GM12892 (cell line): ENCODE results near the gene RAD51D.
"Not testable (repeated sequence)": the region's sequence is repeated elsewhere in the genome, so short reads cannot be mapped to it uniquely, and the experiment has no call there.

Experiments used
- DNase-seq: peaks from one replicate; pipeline ENCODE4 v3.0.0; 2011; ENCODE audit not compliant: insufficient read length
- FAIRE-seq: peaks from 2 replicates; lab custom pipeline; 2011; peaks lifted over from hg19 to GRCh38; lab: Jason Lieb, UNC
- POLR2A ChIP-seq: IDR thresholded peaks from 2 replicates; pipeline ENCODE4 v1.6.1; 2011; ENCODE audit warnings: low read depth, low read length, control low read depth
- POLR2AphosphoS5 ChIP-seq: IDR thresholded peaks from 2 replicates; pipeline ENCODE4 v1.6.1; 2011; ENCODE audit warnings: low read depth, low read length, control low read depth
- TAF1 ChIP-seq: IDR thresholded peaks from 2 replicates; pipeline ENCODE4 v1.6.1; 2011; ENCODE audit warnings: low read depth, mild to moderate bottlenecking, control low read depth, low read length, borderline replicate concordance

RAD51D gene

DNA sequence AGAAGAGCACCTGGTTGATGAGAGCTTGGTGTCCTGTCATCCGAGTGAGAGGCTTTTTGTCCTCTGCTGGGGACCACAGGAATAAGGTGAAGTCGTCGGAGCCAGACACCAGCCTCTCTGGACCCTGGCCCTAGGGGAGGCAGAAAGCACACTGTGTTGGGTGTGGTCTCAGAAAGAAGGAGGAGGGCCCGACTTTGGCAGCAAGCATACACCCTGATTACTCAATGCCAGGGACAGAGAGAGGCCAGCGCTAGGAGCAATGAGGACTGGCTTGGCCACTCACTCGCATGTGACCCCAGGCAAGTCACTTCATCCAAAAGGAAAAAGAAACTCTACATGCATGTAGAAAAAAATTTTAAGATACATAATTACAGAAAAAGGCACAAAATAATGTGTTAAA, 15.7 kb upstream of the RAD51D start:
- DNase-seq (no peak), FAIRE-seq (no peak)
- TF ChIP-seq POLR2A, result no peak
- no peak for TF ChIP-seq TAF1
- TF ChIP-seq POLR2AphosphoS5, result no peak

GRCh38 chr17:35132816-35133550, 13.3 kb upstream of the RAD51D start:
- no peak for DNase-seq
- TF ChIP-seq POLR2A, result no peak
- no peak for TF ChIP-seq POLR2AphosphoS5
- no peak for TF ChIP-seq TAF1
- no peak for FAIRE-seq

DNA sequence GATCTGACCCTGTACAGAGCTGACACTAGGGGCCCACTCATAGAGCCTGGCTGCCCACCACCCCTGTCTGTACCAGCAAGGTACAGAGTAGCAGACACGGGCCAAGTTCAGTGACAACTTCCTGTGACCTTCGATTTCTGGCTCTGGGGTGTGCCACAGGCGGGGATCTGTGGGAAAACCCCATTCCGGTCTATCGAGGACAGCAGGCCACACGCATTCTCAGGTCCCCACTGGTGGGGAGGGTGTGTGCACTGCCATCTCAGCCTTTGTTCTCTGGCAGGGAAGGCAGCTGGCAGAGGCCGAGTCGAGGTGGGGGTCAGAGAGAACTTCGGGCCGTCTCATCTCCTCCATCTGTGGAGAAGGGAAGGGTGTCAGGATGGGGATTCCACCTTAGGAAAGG, 12.4 kb upstream of the RAD51D start:
- DNase-seq (no peak), FAIRE-seq (no peak)
- TF ChIP-seq TAF1, result no peak
- no peak for TF ChIP-seq POLR2A
- no peak for TF ChIP-seq POLR2AphosphoS5

- FAIRE-seq (no peak), DNase-seq (no peak)
- TF ChIP-seq POLR2AphosphoS5 (peak; percentile 48), TAF1 (no peak)
These were observed 10.7 kb upstream of the RAD51D start for GRCh38 chr17:35130392-35130791.

- TF ChIP-seq POLR2AphosphoS5 (no peak), TAF1 (no peak), POLR2A (no peak)
- FAIRE-seq, result no peak
These were observed 10.3 kb upstream of the RAD51D start for GRCh38 chr17:35129973-35130351.

GRCh38 chr17:35129154-35129972, 9.7 kb upstream of the RAD51D start:
- TF ChIP-seq POLR2A, result peak; percentile 50; the same call in 1 of the 2 replicates
- no peak; the same call in 1 of the 2 replicates for TF ChIP-seq POLR2AphosphoS5
- TF ChIP-seq TAF1, result no peak
- FAIRE-seq (no peak), DNase-seq (no peak)

More at GRCh38 chr17:35129973-35130351, 10.3 kb upstream of the RAD51D start:
- no peak for DNase-seq

DNA sequence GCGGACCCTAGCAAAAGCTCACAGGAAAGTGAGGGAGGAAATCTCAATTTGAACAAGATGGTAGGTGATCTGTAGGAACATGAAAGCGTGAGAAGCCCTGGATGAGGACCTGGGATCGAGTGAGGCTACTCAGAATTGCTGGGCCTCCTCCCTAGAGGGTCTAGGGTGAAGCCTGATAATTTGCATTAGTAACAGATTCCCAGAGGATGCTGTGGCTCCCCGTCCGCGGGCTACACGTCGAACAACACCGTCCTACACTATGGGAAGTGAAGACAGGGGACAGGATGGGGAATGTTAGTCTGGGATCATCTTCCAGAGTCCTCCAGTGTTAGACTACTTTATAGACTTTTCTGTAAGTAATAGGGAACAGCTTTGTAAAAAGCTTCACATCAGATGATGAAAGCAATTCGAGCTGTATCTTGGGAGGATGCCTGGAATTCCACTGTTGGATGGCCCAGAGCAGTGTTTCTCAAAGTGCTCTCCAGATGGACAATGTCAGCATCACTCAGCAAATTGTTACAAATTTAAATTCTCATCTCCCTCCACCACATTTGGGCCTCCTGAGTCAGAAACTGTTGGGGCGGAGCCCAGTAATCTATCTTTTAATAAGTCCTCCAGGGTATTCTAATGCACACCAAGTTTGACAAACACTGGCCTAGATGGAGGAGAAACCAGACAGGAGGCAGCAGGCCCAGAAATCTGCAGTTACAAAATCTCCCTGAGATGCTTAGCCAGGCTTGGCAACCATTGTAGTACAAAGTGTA, 8.3 kb upstream of the RAD51D start:
- no peak for TF ChIP-seq TAF1
- no peak for TF ChIP-seq POLR2A
- DNase-seq (no peak), FAIRE-seq (no peak)

DNA sequence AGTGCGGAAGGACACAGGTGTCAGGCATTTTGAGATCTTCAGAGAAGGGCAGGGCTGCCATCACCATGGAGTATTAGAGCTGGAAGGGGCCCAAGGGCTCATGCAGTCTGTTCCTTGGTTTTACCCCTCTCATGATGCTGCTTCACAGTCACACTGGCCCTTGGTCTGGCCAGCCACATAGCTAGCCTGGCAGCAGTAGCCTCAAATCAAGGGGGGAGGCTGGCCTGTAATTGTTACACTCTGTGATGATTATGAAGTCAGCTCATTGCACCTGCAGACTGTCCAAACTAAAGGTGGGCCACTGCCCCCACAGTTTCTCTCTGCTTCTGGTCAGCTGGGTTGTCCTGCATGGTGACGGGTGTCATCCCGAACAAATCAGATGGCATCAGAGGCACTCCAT, 1.7 kb upstream of the RAD51D start, which contains the start of gene FNDC8:
Gene FNDC8, plus strand, starts transcription at position 301 of the 400 bp plus-strand sequence. Its CDS starts 79 bp downstream, at position 380.
- TF ChIP-seq POLR2A (no peak), TAF1 (no peak), POLR2AphosphoS5 (no peak)

DNA sequence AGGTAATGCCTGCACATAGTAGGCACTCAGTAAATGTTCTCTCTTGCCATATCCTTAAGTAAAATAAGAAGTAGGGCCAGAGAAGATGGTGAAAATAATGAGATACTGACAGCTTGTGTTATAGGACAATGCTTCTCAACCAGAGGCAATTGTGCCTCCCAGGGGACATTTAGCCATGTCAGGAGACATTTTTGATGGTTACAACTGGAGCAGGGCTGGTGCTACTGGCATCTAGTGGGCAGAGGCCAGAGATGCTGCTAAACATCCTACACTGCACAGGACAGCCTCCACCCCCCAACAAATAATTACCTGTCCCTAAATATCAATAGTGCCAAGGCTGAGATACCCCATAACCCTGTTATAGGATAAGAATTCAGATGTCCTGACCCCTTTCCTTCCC, 1.7 kb downstream of the RAD51D start:
- FAIRE-seq, result peak; percentile 50
- TF ChIP-seq POLR2A (no peak), POLR2AphosphoS5 (no peak), TAF1 (no peak)
- no peak for DNase-seq

More for the DNA sequence above, 1.7 kb upstream of the RAD51D start, which contains the start of gene FNDC8:
- FAIRE-seq, result no peak
- DNase-seq, result no peak

- DNase-seq, result no peak
- FAIRE-seq, result no peak
- TF ChIP-seq POLR2A, result no peak
- no peak for TF ChIP-seq POLR2AphosphoS5
- TF ChIP-seq TAF1, result no peak
These were observed 2.8 kb downstream of the RAD51D start for GRCh38 chr17:35116845-35117244.

DNA sequence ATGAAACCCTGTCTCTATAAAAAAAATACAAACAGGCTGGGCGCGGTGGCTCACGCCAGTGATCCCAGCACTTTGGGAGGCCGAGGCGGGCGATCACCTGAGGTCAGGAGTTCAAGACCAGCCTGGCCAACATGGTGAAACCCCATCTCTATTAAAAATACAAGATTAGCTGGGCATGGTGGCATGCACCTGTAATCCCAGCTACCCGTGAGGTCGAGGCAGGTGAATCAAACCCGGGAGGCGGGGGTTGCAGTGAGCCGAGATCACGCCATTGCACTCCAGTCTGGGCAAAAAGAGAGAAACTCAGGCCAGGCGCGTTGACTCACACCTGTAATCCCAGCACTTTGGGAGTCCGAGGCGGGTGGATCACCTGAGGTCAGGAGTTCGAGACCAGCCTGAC, 8.9 kb downstream of the RAD51D start:
- FAIRE-seq, DNase-seq: not testable (repeated sequence)
